Measurements from ENCODE around the gene FOXG1.

DNA sequence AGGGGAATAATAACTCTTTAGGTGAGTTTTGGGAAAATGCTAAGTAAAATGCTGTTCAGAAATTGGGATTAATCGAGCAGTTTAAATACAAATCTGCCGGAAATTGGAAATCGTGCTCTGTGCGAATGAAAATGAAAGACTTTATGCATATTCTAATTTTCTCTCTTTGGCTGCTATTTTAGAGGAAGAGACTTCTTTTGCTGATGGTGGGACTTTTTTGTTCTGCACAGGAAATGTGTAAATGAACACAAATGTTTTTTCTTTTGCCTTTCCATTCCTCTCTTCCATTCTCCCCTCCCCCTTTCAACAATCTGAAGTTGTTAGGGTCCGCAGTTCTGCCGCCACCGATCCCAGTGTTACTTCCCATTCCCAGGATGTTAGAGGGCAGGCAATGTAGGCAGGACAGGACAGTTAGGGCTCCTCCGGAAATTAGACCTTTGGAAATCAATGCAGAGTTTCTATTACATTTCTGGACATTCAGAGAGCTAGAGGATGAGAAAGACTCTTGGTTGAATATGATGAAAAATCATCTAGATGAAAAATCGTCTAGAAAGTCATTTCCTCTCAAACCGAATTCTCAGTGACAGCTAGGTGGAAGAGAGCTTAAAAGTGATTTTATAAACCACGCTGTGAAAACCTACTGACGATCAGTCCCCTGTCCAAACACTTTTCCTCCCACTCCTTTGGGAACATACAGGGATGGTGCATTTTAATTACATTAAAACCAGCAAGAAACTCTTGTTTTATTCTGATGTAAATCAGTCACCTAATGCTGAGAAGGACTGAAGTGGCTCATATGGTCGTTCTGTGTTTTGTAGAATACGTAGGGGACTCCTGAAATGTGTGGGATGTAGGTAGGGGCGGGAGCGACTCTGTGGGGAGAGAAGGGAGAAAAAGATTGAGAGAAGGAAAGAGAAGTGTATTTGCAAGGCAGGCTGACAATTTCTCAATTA, 17.8 kb downstream of the FOXG1 start:
- TF ChIP-seq, protein P1, sequence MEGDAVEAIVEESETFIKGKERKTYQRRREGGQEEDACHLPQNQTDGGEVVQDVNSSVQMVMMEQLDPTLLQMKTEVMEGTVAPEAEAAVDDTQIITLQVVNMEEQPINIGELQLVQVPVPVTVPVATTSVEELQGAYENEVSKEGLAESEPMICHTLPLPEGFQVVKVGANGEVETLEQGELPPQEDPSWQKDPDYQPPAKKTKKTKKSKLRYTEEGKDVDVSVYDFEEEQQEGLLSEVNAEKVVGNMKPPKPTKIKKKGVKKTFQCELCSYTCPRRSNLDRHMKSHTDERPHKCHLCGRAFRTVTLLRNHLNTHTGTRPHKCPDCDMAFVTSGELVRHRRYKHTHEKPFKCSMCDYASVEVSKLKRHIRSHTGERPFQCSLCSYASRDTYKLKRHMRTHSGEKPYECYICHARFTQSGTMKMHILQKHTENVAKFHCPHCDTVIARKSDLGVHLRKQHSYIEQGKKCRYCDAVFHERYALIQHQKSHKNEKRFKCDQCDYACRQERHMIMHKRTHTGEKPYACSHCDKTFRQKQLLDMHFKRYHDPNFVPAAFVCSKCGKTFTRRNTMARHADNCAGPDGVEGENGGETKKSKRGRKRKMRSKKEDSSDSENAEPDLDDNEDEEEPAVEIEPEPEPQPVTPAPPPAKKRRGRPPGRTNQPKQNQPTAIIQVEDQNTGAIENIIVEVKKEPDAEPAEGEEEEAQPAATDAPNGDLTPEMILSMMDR (IDR thresholded peaks at IDR 0.05) = no peak
- TF ChIP-seq POLR2A (IDR thresholded peaks at IDR 0.05) = no peak
